Natural killer cell (primary cell): Measurements from ENCODE around the gene CBY3. TPM values are rescaled to one million over a fixed set of nuclear protein-coding genes. Genes with fewer than 3 reads are reported as not detected.
A peak's percentile ranks its signal among the peaks of the same experiment; 100 is the strongest.

Experiments
- ATAC-seq, 3 donors: fragments of 150-1000 bp in 2 of 3; fragments of 200-7000 bp in 1 of 3; cut with Tn5 transposase; 1 replicate in 1 of 3; 2 replicates in 2 of 3; pipeline ENCODE4 v1.10.0; 2021; ENCODE audit warnings: mild to moderate bottlenecking in 2 of 3, moderate library complexity in 2 of 3
- DNase-seq, 2 donors: peaks; one replicate each; pipeline versions ENCODE4 v3.0.0 to v3.0.0-alpha.2; 2013 to 2021; ENCODE audit warnings: mixed read lengths in 1 of 2
- H3K27ac ChIP-seq: one replicate; pipeline ENCODE4 v1.5.1; 2013; ENCODE audit warnings: mild to moderate bottlenecking, low read length
- H3K27me3 ChIP-seq: one replicate; pipeline ENCODE4 v1.6.1; 2013; ENCODE audit warnings: low read length; ENCODE audit not compliant: control insufficient read depth, insufficient read depth
- H3K36me3 ChIP-seq: one replicate; pipeline ENCODE4 v1.6.1; 2013; ENCODE audit warnings: low read length; ENCODE audit not compliant: control insufficient read depth, insufficient read depth
- H3K4me1 ChIP-seq: one replicate; pipeline ENCODE4 v1.6.1; 2013; ENCODE audit warnings: low read length; ENCODE audit not compliant: control insufficient read depth, insufficient read depth
- H3K4me3 ChIP-seq: one replicate; pipeline ENCODE4 v1.5.1; 2013; ENCODE audit warnings: low read length
- H3K9me3 ChIP-seq: one replicate; pipeline ENCODE4 v1.6.1; 2013; ENCODE audit warnings: low read length; ENCODE audit not compliant: control insufficient read depth, insufficient read depth
- H3K27ac Mint-ChIP-seq, 2 donors: one replicate each; pipeline ENCODE4 v1.8.0; 2022; ENCODE audit warnings: mild to moderate bottlenecking in 2 of 2, mixed read lengths in 2 of 2, moderate library complexity in 1 of 2
- H3K27me3 Mint-ChIP-seq, 2 donors: one replicate each; pipeline ENCODE4 v1.8.0; 2022; ENCODE audit warnings: low read depth in 2 of 2, mixed read lengths in 2 of 2
- H3K36me3 Mint-ChIP-seq: one replicate; pipeline ENCODE4 v1.8.0; 2022; ENCODE audit warnings: mixed read lengths
- H3K4me1 Mint-ChIP-seq, 2 donors: one replicate each; pipeline ENCODE4 v1.8.0; 2022; ENCODE audit warnings: mixed read lengths in 2 of 2
- H3K4me3 Mint-ChIP-seq: one replicate; pipeline ENCODE4 v1.8.0; 2022; ENCODE audit warnings: mild to moderate bottlenecking, moderate library complexity, mixed read lengths
- H3K9me3 Mint-ChIP-seq, 2 donors: one replicate each; pipeline ENCODE4 v1.8.0; 2022; ENCODE audit warnings: mixed read lengths in 2 of 2
- WGBS: methylation state at CpG from one replicate; pipeline ENCODE4 v1.1.7; 2013; ENCODE audit warnings: missing lambda C conversion rate; ENCODE audit not compliant: insufficient coverage; 5-methylcytosine and 5-hydroxymethylcytosine counted together
- intact Hi-C: fragments of 100-400 bp; cut with micrococcal nuclease; formaldehyde crosslinking; loops from one replicate; pipeline ENCODE4 v1.14.2; 2022
- total RNA-seq, 4 donors: library from RNA; stranded (reverse); fragments of 120-200 nt in 1 of 4; gene quantifications; one replicate each; pipeline versions ENCODE4 v1.2.3 to v1.2.4, GENCODE V29; 2013 to 2022
- TF ChIP-seq, protein P1 (sequence below): fragments of 200-600 bp; IDR thresholded peaks from one replicate; pipeline ENCODE4 v1.8.0; 2022; ENCODE audit warnings: antibody characterized with exemption

The CBY3 gene
- not detected for total RNA-seq
- total RNA-seq (2013) = 0.18 TPM

DNA sequence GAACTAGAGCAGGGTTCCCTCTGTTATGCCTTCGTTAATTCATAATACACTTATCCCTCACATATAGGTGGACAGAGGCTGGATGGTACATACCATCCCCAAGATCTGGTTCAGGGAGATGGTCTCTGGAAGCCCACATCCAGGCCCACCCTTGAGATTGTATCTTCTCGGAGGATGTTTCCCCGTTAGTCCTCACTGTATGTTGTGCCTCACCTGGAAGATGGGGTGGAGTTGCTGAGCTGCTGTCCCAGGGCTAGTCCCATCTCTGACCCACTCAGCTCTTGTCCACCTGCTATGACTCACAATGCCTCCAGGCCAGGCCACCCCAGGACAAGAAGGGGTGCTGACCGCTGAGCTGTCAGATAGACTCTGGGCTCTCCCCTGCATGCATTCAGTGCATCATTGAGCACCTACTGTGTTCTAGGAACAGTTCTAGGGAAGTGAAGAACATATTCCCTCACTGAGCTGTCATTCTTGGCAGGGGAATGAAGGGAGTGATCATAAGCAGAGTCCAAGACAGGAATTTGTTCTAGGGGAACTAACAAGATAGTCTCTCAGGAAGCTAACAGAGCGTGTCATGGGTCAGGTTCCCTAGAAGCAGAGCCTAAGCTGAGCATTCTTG lies at the start of gene CBY3:
Gene CBY3 (minus strand): TSS at position 255 of the 622 bp plus-strand sequence. CDS start 116 bp downstream, at position 139.
- TF ChIP-seq, protein P1, sequence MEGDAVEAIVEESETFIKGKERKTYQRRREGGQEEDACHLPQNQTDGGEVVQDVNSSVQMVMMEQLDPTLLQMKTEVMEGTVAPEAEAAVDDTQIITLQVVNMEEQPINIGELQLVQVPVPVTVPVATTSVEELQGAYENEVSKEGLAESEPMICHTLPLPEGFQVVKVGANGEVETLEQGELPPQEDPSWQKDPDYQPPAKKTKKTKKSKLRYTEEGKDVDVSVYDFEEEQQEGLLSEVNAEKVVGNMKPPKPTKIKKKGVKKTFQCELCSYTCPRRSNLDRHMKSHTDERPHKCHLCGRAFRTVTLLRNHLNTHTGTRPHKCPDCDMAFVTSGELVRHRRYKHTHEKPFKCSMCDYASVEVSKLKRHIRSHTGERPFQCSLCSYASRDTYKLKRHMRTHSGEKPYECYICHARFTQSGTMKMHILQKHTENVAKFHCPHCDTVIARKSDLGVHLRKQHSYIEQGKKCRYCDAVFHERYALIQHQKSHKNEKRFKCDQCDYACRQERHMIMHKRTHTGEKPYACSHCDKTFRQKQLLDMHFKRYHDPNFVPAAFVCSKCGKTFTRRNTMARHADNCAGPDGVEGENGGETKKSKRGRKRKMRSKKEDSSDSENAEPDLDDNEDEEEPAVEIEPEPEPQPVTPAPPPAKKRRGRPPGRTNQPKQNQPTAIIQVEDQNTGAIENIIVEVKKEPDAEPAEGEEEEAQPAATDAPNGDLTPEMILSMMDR = no peak
- H3K4me1 ChIP-seq = peaks cover 29% of the 10 kb centered on the region
- intact Hi-C loops = no loop called here
- DNase-seq (no peak), ATAC-seq (no peak)
- Mint-ChIP-seq H3K36me3 (no peaks in the 10 kb centered on the region), H3K9me3 (no peaks in the 10 kb centered on the region), H3K27ac (peak within 1 kb of the TSS; percentile 61 to 94), H3K4me1 (peaks cover 28 to 30% of the 10 kb centered on the region in 2 donors), H3K4me3 (peak within 1 kb of the TSS; percentile 78), H3K27me3 (no peaks in the 10 kb centered on the region)
- H3K27me3 ChIP-seq = no peaks in the 10 kb centered on the region
- H3K9me3 ChIP-seq = no peaks in the 10 kb centered on the region
- no peak within 1 kb of the TSS for H3K27ac ChIP-seq
- 95% methylated on average over 4 of the region's 5 CpGs for WGBS
- H3K36me3 ChIP-seq = no peaks in the 10 kb centered on the region
- no peak within 1 kb of the TSS for H3K4me3 ChIP-seq

- intact Hi-C loops = loop anchor here (10.0 kb wide), 2 partner anchors 106 to 176 kb away; partner anchors contain the start of genes HNRNPH1 and RUFY1
- H3K36me3 ChIP-seq = peaks cover 44% of the 10 kb centered on the region
- H3K27ac Mint-ChIP-seq = peak overlapping the region in 1 of 2 donors; percentile 53
- peaks cover 23% of the 10 kb centered on the region for H3K4me1 ChIP-seq
- no peak overlapping the region for H3K27ac ChIP-seq
- TF ChIP-seq, protein P1 = no peak
- peaks cover 27% of the 10 kb centered on the region for H3K36me3 Mint-ChIP-seq
- H3K27me3 Mint-ChIP-seq = no peaks in the 10 kb centered on the region
- H3K4me3 Mint-ChIP-seq = no peak overlapping the region
- DNase-seq (no peak), ATAC-seq (no peak)
- H3K4me3 ChIP-seq = no peak overlapping the region
- WGBS = 96% methylated on average over 3 of the region's 3 CpGs
- H3K9me3 ChIP-seq = no peaks in the 10 kb centered on the region
- no peaks in the 10 kb centered on the region for H3K9me3 Mint-ChIP-seq
- peaks cover 23 to 32% of the 10 kb centered on the region in 2 donors for H3K4me1 Mint-ChIP-seq
- no peaks in the 10 kb centered on the region for H3K27me3 ChIP-seq
Measured at GRCh38 chr5:179730356-179730755, 49.5 kb upstream of the CBY3 start.

DNA sequence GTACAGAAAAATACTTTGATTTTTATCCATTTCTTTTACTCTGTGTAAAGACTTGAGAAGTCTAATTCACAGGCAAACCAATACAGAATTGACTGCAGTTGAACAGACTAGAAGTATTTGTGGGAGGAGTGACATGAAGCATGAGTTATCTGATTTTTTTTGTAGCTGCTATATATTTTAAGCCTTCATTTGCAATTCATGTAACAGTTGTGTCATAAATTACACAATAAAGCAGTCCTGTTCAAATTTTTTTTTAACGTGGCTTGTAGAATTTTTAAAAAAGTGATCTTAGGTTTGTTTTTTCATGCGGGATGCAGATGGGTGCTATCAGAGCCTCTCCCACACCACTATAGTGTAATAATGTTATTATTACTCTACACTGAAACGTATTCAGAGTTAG lies 48.9 kb upstream of the CBY3 start:
- TF ChIP-seq, protein P1 = no peak
- Mint-ChIP-seq H3K4me3 (no peak overlapping the region), H3K9me3 (no peaks in the 10 kb centered on the region), H3K27me3 (no peaks in the 10 kb centered on the region), H3K4me1 (peaks cover 22 to 30% of the 10 kb centered on the region in 2 donors), H3K36me3 (peaks cover 28% of the 10 kb centered on the region), H3K27ac (peak overlapping the region; percentile 11 to 50)
- ATAC-seq (no peak), DNase-seq (no peak)
- intact Hi-C loops = loop anchor here (10.0 kb wide), 2 partner anchors 105 to 175 kb away; partner anchors contain the start of genes HNRNPH1 and RUFY1
- Histone ChIP-seq H3K4me3 (no peak overlapping the region), H3K4me1 (peaks cover 17% of the 10 kb centered on the region), H3K36me3 (peaks cover 50% of the 10 kb centered on the region), H3K9me3 (no peaks in the 10 kb centered on the region), H3K27me3 (no peaks in the 10 kb centered on the region), H3K27ac (no peak overlapping the region)
- no CpG with 5 or more reads among the region's 3 CpGs for WGBS
